AG09309 (cell line): ENCODE results near the gene PAEP.

Experiments
- DNase-seq: peaks from one replicate; pipeline ENCODE4 v3.0.0-alpha.2; 2010; ENCODE audit warnings: low read depth
- H3K4me3 ChIP-seq: 2 replicates; pipeline ENCODE4 v1.5.1; 2011; ENCODE audit warnings: mild to moderate bottlenecking, low read depth, low read length, moderate library complexity; ENCODE audit not compliant: control insufficient read depth
- TF ChIP-seq, protein P1 (sequence below): IDR thresholded peaks from 2 replicates; pipeline ENCODE4 v1.5.1; 2011; ENCODE audit warnings: mild to moderate bottlenecking, low read depth, low read length, inconsistent platforms; ENCODE audit not compliant: insufficient read depth, control insufficient read depth; ENCODE audit errors: missing control alignments

PAEP gene

DNA sequence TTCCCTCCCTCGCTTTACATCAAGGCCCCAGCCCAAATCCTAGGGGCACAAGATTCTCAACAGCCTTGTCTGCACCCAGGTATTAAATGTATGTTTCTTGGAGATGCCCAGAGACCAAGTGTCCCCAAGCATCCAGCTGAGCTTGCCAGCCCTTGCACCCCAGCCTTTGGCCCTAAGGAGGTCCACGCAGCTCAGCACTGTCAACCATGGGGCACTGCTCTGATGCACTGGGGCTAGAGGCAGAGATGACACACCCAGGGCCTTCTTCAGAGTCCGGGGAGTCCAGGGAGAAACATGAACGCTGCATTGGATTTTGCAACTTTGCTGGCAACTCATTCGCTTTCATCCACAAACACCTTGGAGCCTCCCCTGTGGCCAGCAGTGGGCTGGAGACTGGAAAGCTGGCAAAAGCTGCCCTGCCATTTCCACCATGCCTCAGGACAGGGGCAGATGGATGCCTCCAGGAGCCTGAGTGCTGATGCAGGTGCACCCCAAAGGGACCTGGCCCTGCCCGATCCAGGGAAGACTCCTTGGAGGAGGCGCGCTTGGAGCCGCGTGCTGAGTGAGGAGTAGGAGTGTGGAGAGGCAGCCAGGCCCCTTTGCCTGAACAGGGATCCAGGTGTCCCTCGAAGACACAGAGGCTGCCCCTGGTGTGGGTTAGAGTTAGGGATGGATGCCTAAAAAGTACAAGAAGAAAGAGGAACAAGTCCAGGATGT lies 19.3 kb downstream of the PAEP start:
- no peak overlapping the region for H3K4me3 ChIP-seq
- DNase-seq = no peak
- TF ChIP-seq, protein P1, sequence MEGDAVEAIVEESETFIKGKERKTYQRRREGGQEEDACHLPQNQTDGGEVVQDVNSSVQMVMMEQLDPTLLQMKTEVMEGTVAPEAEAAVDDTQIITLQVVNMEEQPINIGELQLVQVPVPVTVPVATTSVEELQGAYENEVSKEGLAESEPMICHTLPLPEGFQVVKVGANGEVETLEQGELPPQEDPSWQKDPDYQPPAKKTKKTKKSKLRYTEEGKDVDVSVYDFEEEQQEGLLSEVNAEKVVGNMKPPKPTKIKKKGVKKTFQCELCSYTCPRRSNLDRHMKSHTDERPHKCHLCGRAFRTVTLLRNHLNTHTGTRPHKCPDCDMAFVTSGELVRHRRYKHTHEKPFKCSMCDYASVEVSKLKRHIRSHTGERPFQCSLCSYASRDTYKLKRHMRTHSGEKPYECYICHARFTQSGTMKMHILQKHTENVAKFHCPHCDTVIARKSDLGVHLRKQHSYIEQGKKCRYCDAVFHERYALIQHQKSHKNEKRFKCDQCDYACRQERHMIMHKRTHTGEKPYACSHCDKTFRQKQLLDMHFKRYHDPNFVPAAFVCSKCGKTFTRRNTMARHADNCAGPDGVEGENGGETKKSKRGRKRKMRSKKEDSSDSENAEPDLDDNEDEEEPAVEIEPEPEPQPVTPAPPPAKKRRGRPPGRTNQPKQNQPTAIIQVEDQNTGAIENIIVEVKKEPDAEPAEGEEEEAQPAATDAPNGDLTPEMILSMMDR = no peak

DNA sequence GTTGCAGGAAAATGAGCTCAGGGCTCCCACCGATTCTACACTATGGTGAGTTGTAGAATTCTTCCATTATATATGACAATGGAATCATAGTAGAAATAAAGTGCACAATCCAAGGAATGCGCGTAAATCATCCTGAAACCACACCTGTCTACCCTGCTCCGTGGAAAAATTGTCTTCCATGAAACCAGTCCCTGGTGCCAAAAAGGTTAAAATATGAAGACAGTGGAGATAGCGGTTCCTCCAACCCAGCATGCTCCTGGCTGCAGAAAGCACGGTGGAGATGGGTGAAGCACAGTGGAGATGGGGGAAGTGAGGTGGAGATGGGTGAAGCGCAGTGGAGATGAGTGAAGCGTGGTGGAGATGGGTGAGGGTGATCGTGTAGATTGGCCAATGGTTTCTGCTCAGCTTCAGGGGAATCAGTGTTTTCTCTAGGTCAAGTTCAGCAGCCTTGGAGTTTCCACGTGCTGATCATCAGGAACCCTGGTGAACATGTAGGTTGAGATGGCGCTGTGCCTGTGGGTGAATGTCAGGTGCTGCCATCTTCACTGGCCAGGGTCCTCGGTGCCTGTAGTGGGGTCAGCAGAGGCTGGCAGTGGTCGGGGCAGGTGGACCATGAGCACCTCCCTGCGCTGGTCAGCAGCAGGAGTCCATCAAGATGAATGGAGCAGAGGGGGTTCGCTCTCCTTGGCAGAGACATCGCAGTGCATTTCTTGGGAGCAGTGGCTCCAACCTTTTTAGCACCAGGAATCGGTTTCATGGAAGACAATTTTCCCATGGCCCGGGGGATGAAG lies 20.3 kb downstream of the PAEP start:
- no peak overlapping the region for H3K4me3 ChIP-seq
- TF ChIP-seq, protein P1 = no peak
- DNase-seq = no peak

DNA sequence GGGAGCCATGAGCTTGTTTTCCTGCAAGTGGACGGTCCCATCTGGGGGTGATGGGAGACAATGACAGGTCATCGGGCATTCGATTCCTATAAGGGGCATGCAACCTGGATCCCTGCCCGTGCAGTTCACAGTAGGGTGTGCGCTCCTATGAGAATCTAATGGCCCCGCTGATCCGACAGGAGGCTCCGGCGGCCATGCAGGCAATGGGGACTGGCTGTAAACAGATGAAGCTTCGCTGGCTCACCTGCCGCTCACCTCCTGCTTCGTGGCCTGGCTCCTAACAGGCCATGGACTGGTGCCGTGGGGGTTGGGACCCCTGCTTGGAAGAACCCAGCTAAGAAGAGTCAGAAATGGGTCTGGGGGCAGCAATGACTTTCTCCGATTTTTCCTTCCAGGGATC lies 21.0 kb downstream of the PAEP start:
- DNase-seq = no peak

DNA sequence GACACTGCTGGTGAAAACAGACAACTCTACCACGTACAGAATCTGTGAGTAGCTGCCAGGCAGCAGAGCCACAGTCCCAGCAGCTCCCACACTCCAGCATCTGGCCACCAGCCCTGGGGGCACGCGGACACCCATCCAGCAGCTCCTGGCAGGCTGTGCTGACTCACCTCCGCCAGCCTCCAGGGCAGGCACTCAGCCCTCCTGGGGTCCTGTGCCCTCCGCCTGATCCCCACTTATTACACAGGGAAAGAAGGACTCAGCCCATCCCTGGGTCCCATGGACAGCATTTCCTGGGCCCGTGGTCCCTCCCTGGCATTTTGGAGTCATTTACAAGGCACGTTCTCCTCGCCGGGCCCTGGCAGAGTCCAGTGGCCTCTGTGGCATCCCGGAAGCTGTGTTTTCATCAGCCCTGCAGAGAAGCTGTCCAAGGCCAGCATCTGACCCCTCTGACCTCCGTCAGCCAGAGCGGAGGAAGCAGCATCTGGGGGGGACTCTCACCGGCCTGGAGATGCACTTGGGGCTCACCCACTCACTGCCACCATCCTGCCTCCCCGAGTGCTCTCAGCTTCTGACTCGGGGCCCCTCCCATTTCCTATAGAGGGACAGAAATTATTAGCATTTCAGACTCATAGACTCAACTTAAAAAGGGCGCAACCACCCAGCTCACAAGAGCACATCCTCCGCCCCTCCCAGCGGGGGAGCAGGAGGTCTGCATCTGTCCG lies 21.6 kb downstream of the PAEP start:
- no peak for DNase-seq
- H3K4me3 ChIP-seq = no peak overlapping the region
- TF ChIP-seq, protein P1 = no peak

More for the DNA sequence above, 21.0 kb downstream of the PAEP start:
- TF ChIP-seq, protein P1 = no peak
- no peak overlapping the region for H3K4me3 ChIP-seq

DNA sequence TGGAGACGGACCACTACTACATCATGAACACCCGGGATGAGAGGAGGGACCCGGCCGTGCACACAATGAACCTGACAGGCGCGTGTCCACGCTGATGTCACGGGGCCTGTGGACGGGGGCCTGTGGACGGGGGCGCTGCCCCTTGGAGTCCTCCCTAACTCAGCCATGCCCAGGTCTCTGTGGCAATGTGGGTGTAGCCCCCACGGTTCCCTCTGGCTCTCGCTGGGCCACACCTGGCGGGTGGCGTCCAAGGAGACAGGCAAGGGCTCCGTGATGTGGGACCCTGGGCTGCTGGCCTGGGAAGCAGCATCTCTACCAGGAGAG lies 22.1 kb downstream of the PAEP start:
- no peak for DNase-seq
- TF ChIP-seq, protein P1 = no peak
- H3K4me3 ChIP-seq = no peak overlapping the region

DNA sequence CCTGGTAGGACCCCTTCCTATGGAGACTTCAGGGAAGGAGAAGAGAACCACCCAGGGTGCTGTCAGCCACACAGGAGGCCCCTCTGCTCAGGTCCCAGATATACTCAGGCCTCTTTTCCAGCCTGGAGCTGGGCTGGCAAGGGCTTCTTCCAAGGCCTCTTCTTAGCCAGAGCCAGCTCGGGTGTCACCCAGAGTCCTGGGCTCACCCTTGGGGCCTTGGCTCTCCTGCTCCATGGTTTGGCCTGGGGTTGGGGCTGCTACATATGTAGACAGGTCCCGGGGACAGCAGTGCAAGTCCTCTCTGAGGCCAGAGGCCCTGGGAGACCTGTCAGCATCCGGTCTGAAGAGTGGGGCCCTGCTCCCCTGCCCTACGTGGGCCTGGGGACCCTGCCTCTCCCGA lies 22.8 kb downstream of the PAEP start:
- no peak for DNase-seq
- no peak overlapping the region for H3K4me3 ChIP-seq
- TF ChIP-seq, protein P1 = no peak
